ENCODE results near the gene ZNF491.
"Not testable (repeated sequence)": the region's sequence is repeated elsewhere in the genome, so short reads cannot be mapped to it uniquely, and the experiment has no call there.

The ZNF491 gene

GRCh38 chr19:11807099-11807380, 8.7 kb downstream of the ZNF491 start:
- no peak overlapping the region for H3K4me3 ChIP-seq (ENCODE audit: low read length)
- no peak for DNase-seq (ENCODE audit: low read depth)
- TF ChIP-seq, protein P1, sequence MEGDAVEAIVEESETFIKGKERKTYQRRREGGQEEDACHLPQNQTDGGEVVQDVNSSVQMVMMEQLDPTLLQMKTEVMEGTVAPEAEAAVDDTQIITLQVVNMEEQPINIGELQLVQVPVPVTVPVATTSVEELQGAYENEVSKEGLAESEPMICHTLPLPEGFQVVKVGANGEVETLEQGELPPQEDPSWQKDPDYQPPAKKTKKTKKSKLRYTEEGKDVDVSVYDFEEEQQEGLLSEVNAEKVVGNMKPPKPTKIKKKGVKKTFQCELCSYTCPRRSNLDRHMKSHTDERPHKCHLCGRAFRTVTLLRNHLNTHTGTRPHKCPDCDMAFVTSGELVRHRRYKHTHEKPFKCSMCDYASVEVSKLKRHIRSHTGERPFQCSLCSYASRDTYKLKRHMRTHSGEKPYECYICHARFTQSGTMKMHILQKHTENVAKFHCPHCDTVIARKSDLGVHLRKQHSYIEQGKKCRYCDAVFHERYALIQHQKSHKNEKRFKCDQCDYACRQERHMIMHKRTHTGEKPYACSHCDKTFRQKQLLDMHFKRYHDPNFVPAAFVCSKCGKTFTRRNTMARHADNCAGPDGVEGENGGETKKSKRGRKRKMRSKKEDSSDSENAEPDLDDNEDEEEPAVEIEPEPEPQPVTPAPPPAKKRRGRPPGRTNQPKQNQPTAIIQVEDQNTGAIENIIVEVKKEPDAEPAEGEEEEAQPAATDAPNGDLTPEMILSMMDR (conservative IDR thresholded peaks at IDR 0.05; ENCODE audit: low read depth, low read length) = no peak

DNA sequence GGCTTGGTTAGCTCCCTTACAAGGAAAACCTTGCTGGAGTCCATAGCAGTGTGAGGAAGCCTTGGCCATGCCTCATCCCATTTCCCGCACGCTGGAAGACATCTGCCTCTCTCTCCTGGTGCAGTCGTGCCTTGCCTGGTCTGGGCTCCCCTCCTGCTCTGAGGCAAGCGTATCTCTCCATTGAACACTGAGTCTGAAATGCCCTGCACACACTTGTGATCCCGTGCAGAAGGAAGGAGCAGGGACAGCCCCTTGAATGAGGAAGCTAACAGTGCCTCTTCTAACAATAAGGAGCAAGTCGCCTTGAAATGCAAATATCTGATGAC, 15.3 kb downstream of the ZNF491 start:
- TF ChIP-seq, protein P1 (conservative IDR thresholded peaks at IDR 0.05; ENCODE audit: low read depth, low read length) = no peak
- no peak for DNase-seq (ENCODE audit: low read depth)
- peak overlapping the region; percentile 97 for H3K4me3 ChIP-seq (ENCODE audit: low read length)

DNA sequence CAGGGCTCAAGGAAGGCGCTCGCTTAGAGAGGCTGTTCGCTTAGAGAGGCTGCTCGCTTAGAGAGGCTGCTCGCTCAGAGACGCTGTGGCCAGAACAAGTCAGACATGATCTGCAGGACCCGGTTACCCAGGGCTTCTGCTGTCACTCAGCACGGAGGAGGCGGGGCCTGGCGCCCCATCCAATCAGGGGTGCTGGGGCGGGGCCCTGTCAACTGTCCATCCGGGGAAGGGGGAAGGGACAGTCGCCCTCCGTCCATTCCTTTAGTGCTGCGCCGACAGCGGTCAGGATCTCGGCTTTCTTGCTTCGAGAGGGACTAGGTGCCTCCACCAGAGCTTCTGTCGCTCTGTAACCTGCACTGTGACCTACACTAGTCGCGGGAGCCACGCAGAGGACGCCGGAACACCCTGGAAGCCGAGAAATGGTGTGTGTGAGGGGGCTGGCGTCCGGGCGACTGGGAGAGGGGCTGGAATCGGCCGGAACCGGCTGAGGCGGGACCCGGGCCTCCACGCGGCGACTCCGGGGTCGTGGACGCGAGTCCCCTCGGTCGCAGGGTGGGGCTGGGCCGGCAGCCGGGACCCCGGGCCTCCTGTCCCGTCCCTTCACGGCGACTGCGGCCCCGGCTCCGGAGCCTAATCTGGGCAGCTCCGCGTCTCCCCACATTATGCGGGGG, 15.8 kb downstream of the ZNF491 start, which contains the start of gene ZNF440:
Gene ZNF440, plus strand, starts transcription at position 245 of the 671 bp plus-strand sequence. Its CDS starts 175 bp downstream, at position 420.
- peak within 1 kb of the TSS; percentile 97 for H3K4me3 ChIP-seq (ENCODE audit: low read length)
- TF ChIP-seq, protein P1 (conservative IDR thresholded peaks at IDR 0.05; ENCODE audit: low read depth, low read length) = no peak
- peak; percentile 81 for DNase-seq (ENCODE audit: low read depth)

- TF ChIP-seq, protein P1 (conservative IDR thresholded peaks at IDR 0.05; ENCODE audit: low read depth, low read length) = no peak
- H3K4me3 ChIP-seq (ENCODE audit: low read length) = peak overlapping the region; percentile 97
- no peak for DNase-seq (ENCODE audit: low read depth)
These were observed 16.3 kb downstream of the ZNF491 start for GRCh38 chr19:11814700-11815035.

GRCh38 chr19:11821474-11822109, 23.3 kb downstream of the ZNF491 start:
- TF ChIP-seq, protein P1 (conservative IDR thresholded peaks at IDR 0.05; ENCODE audit: low read depth, low read length) = no peak
- DNase-seq (ENCODE audit: low read depth) = no peak
- H3K4me3 ChIP-seq (ENCODE audit: low read length) = no peak overlapping the region

GRCh38 chr19:11828957-11829876, 30.9 kb downstream of the ZNF491 start:
- not testable (repeated sequence) for H3K4me3 ChIP-seq (ENCODE audit: low read length); DNase-seq (ENCODE audit: low read depth)

DNA sequence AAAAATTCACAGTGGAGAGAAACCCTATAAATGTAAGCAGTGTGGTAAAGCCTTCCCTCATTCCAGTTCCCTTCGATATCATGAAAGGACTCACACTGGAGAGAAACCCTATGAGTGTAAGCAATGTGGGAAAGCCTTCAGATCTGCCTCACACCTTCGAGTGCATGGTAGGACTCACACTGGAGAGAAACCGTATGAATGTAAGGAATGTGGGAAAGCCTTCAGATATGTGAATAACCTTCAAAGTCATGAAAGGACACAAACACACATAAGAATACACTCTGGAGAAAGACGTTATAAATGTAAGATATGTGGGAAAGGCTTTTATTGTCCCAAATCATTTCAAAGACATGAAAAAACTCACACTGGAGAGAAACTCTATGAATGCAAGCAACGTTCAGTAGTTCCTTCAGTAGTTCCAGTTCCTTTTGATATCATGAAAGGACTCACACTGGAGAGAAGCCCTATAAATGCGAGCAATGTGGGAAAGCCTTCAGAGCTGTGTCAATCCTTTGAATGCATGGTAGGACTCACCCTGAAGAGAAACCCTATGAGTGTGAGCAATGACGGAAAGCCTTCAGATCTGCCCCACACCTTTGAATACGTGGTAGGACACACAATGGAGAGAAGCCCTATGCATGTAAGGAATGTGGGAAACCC, 34.1 kb downstream of the ZNF491 start:
- H3K4me3 ChIP-seq (ENCODE audit: low read length) = no peak overlapping the region
- TF ChIP-seq, protein P1 (conservative IDR thresholded peaks at IDR 0.05; ENCODE audit: low read depth, low read length) = no peak

More for the DNA sequence above, 34.1 kb downstream of the ZNF491 start:
- no peak for DNase-seq (ENCODE audit: low read depth)

Measured in retinal pigment epithelial cell (primary cell).